ENCODE results near the gene SFXN3.

The SFXN3 gene

GRCh38 chr10:101054351-101054750 lies 23.3 kb downstream of the SFXN3 start:
- FAIRE-seq = no peak
- DNase-seq (ENCODE audit: insufficient read length, low spot score) = no peak

GRCh38 chr10:101054876-101055275 lies 23.8 kb downstream of the SFXN3 start:
- FAIRE-seq (no peak), DNase-seq (ENCODE audit: insufficient read length, low spot score) (no peak)

DNA sequence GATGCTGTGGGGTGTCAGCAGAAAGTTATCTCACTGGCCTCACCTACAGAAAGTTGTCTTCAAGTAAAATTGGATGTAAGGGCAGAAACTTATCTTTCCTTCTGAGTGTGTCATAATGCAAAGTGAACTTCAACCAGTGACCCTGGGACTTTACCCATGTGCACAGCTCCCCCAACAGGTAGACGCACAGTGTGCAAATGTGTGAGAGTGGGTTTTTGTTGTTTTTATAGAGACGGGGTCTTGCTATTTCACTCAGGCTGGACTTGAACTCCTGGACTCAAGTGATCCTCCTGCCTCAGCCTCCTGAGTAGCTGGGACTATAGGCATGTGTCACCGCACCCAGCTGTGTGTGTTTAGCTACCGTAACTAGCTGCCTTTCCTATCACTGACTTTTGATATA lies 24.4 kb downstream of the SFXN3 start:
- no peak for FAIRE-seq
- no peak for DNase-seq (ENCODE audit: insufficient read length, low spot score)

GRCh38 chr10:101056365-101057151 lies 25.5 kb downstream of the SFXN3 start:
- no peak for FAIRE-seq
- no peak for DNase-seq (ENCODE audit: insufficient read length, low spot score)

DNA sequence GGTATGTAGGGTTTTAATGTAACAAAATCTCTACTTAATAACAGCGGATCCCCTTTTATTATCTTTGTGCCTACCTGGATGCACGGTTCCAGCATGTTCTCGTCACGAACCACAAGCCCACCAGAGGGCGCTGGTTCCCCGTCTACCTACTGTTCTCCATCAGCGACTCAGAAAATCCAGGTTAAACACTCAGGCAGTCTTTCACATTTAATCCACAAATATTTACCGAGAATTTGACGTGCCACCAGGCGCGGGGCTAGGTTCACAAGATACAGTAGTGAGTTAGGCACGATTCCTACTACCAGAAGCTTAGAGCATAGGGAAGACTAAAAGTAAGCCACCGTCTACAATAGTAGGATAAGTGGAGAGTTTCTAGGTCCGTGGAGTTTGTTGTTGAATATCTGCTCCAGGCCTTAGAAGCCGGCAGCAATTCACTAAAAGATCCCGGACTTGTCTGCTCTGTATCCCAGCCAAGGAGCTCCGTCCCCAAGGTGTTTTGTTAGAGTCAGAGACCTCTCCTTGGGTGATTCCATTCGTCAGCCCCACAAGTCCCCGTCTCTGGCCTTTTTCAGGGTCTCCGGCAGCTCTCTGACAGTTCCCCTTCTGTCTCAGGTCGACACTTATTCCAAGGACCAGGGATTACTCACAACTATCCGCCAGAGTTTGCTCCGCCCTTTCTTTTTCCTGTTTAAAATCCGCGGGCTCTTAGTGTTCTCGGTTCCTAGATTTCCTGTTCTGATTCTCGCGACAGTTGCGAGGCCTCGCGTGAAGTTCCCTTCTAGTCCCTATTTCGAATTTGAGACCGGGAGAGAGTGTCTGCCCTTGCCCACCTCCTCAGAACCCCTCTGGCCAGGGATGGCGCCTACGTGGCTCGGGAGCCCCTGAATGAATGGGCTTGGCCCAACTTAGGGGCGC lies 29.3 kb downstream of the SFXN3 start:
- DNase-seq (ENCODE audit: insufficient read length, low spot score) (peak; percentile 87), FAIRE-seq (no peak)

GRCh38 chr10:101060951-101061623 lies 30.1 kb downstream of the SFXN3 start:
- FAIRE-seq (no peak), DNase-seq (ENCODE audit: insufficient read length, low spot score) (peak; percentile 94)

DNA sequence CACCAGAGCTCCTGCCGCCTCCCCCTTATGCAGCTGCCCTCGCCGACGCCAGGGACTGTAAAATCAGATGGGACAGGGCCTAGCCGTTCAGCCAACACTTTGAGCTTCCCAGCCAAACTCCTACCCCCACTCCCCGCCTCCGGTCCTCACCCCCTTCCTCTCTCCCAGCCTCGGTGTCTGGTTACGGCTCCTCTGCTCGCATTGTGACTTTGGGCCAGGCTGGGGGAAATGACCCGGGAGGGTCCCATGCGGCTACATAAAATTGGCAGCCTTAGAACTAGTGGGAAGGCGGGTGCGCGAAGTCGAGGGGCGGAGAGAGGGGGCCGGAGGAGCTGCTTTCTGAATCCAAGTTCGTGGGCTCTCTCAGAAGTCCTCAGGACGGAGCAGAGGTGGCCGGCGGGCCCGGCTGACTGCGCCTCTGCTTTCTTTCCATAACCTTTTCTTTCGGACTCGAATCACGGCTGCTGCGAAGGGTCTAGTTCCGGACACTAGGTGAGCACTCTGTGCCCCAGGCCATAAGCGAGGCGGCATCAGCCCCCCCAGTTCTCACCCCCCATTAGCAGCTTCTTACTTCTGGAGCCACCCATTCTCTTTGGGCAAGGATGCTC lies 30.7 kb downstream of the SFXN3 start, which contains the start of gene KAZALD1:
Gene KAZALD1 (plus strand): TSS at position 366 of the 608 bp plus-strand sequence. CDS start 604 bp downstream, outside the sequence.
- no peak for FAIRE-seq
- no peak for DNase-seq (ENCODE audit: insufficient read length, low spot score)

- FAIRE-seq (no peak), DNase-seq (ENCODE audit: insufficient read length, low spot score) (no peak)
Observed at GRCh38 chr10:101062232-101063049, 31.4 kb downstream of the SFXN3 start.

- DNase-seq (ENCODE audit: insufficient read length, low spot score) = no peak
Observed at GRCh38 chr10:101063050-101063525, 32.1 kb downstream of the SFXN3 start.

DNA sequence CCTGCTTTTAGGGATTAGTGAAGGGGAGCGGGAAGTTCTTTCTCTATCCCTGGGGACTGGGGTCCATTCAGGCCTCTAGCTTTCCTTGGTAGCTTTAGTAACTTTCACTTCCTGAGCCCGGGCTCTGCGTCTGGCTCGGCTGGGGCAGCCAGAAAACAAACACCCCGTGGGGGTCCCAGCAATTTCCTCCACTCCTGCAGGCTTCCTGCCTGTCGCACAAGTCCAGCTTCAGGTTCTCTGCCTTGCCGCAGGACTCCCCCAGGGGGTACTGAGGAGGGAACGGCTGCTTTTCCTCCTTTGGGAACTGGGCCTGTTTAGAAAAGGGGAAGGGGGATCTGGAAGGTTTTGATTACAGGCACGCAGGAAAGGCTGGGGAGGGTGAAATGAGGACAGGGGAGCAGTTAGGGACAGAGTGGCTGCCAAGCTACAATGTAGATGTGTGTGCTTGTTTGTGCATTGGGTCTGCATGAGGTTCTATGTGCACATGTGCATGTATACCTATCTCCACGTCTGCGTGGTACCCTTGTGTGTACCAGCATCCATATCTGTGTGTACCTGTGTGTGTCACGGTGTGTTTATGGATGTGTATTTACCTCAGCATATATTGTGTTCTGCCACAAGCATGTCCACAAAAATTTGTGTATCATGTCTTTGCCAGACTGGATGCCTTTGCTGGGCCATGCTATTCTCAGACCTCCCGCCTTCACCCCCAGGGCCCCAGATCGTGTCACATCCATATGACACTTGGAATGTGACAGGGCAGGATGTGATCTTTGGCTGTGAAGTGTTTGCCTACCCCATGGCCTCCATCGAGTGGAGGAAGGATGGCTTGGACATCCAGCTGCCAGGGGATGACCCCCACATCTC lies 32.7 kb downstream of the SFXN3 start:
- no peak for DNase-seq (ENCODE audit: insufficient read length, low spot score)
- no peak for FAIRE-seq

More at GRCh38 chr10:101063050-101063525, 32.1 kb downstream of the SFXN3 start:
- FAIRE-seq = no peak

DNA sequence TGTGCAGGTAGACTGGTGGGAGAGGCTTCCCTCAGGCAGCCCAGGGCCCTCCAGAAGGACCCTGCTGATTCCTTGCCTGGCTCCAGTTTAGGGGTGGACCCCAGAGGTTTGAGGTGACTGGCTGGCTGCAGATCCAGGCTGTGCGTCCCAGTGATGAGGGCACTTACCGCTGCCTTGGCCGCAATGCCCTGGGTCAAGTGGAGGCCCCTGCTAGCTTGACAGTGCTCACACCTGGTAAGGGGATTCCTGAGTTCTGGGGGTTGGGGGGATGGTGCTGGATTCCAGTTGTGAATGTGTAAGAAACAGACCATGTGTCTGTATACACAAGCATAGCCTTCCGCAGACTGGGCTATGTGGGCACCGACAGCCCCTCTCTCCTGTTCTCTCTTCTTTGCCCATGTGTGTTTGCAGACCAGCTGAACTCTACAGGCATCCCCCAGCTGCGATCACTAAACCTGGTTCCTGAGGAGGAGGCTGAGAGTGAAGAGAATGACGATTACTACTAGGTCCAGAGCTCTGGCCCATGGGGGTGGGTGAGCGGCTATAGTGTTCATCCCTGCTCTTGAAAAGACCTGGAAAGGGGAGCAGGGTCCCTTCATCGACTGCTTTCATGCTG lies 33.5 kb downstream of the SFXN3 start:
- FAIRE-seq (no peak), DNase-seq (ENCODE audit: insufficient read length, low spot score) (no peak)

- FAIRE-seq (no peak), DNase-seq (ENCODE audit: insufficient read length, low spot score) (no peak)
Observed at GRCh38 chr10:101065481-101066145, 34.6 kb downstream of the SFXN3 start.

DNA sequence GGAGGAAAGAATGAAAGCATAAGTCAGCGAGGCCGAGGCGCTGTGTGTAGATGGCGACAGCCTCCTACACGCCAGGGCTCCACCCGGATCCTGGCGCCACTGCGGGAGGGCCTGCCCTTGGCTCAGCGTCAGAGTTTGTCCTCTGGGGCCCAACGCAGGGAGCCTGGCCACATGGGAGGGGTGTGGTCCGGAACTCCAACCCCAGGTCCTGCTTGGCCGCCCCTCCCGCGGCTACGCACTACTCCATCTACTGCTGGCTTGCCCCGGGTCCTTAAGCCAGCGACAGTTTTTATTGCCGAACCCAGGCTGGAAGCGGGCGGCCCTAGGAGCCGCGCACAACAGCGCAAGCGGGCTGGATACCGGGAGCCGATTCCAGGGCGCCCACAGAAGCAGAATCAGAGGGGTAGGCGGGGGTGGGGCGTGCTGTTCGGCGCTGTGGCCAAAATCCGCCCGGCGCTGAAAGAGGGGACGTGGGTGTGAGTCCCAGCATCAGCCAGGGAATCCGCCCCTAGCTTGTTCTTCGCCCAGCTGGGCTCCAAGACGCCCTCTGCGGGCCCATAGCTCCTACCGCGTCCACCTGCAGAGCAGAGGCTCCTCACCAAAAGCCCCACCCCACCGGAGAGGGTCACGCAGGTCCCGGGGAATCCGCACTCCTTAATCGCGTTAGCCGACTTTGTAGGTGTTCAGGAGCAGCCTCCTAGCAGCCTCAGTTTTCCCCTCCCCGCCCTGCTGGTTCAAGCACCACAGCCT lies 35.3 kb downstream of the SFXN3 start:
- peak; percentile 51 for FAIRE-seq
- DNase-seq (ENCODE audit: insufficient read length, low spot score) = peak; percentile 78

- no peak for FAIRE-seq
- no peak for DNase-seq (ENCODE audit: insufficient read length, low spot score)
Observed at GRCh38 chr10:101066896-101067355, 35.9 kb downstream of the SFXN3 start.

GRCh38 chr10:101067356-101068083 lies 36.5 kb downstream of the SFXN3 start:
- FAIRE-seq (peak; percentile 48), DNase-seq (ENCODE audit: insufficient read length, low spot score) (peak; percentile 86)

DNA sequence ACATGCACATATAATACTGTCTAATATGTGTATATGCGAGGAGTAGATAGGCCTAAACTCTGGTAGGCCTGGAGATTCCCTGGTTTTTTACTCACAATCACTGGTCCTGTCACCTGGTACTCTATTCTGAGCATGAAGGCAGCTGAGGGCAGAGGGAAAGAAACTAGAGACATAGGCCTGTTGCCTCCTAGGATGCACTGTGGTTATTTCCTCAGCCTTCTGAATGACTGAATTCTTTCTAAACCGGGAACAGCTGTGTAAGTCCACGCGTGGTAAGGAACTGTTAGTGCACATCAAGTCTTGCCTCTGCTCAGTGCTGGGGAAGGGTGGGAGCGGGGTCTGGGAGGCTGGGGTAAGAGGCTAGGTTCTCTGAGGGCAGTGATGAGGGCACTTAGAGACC lies 38.4 kb downstream of the SFXN3 start:
- FAIRE-seq (no peak), DNase-seq (ENCODE audit: insufficient read length, low spot score) (no peak)
